ENCODE results near the gene MAP1S.

GRCh38 chr19:17741456-17741855 lies 22.2 kb downstream of the MAP1S start:
- TF ChIP-seq EZH2 (IDR thresholded peaks at IDR 0.05; ENCODE audit: borderline replicate concordance), result no peak
- TF ChIP-seq CTCF (IDR thresholded peaks at IDR 0.05; ENCODE audit: poor library complexity), result no peak
- no peak for TF ChIP-seq EZH2phosphoT487 (IDR thresholded peaks at IDR 0.05; ENCODE audit: low read depth, severe bottlenecking, unreplicated experiment)
